Fibroblast of gingiva (primary cell): Measurements from ENCODE around the gene SARNP.

Experiments used
- DNase-seq: peaks from one replicate; pipeline ENCODE4 v3.0.0-alpha.2; 2011; ENCODE audit warnings: low read depth

SARNP gene

GRCh38 chr12:55724226-55724939, 93.1 kb downstream of the SARNP start:
- DNase-seq = peak; percentile 77

GRCh38 chr12:55723516-55724225, 93.9 kb downstream of the SARNP start:
- DNase-seq = peak; percentile 43

GRCh38 chr12:55722948-55723347, 94.6 kb downstream of the SARNP start:
- DNase-seq = no peak

- DNase-seq = no peak
Observed at GRCh38 chr12:55721601-55722213, 95.8 kb downstream of the SARNP start.

- DNase-seq = peak; percentile 100
Observed at GRCh38 chr12:55720894-55721444, 96.6 kb downstream of the SARNP start.

GRCh38 chr12:55720071-55720564, 97.4 kb downstream of the SARNP start, which contains the start of gene RDH5:
Gene RDH5 (plus strand): TSS chr12:55720393. CDS start chr12:55721185, 792 bp downstream.
- peak; percentile 97 for DNase-seq

- no peak for DNase-seq
Observed at GRCh38 chr12:55719371-55719770, 98.2 kb downstream of the SARNP start.

GRCh38 chr12:55718624-55719275, 98.8 kb downstream of the SARNP start:
- peak; percentile 48 for DNase-seq

GRCh38 chr12:55718015-55718414, 99.5 kb downstream of the SARNP start:
- DNase-seq = no peak

- no peak for DNase-seq
Observed at GRCh38 chr12:55717011-55718007, 100.2 kb downstream of the SARNP start.

GRCh38 chr12:55716582-55716957, 101.0 kb downstream of the SARNP start:
- no peak for DNase-seq

- peak; percentile 94 for DNase-seq
Observed at GRCh38 chr12:55715833-55716581, 101.5 kb downstream of the SARNP start, which contains the start of gene BLOC1S1. Gene BLOC1S1 (plus strand): TSS chr12:55716046. CDS start chr12:55716052, 6 bp downstream.

GRCh38 chr12:55715169-55715764, 102.3 kb downstream of the SARNP start:
- DNase-seq = no peak

GRCh38 chr12:55713721-55714120, 103.8 kb downstream of the SARNP start:
- DNase-seq = peak; percentile 86

- DNase-seq = peak; percentile 57
Observed at GRCh38 chr12:55712700-55713415, 104.7 kb downstream of the SARNP start.

- no peak for DNase-seq
Observed at GRCh38 chr12:55711786-55712553, 105.6 kb downstream of the SARNP start.

GRCh38 chr12:55708695-55709233, 108.8 kb downstream of the SARNP start:
- no peak for DNase-seq
